H1 (cell line): ENCODE data around the gene ABCA5. TPM values are rescaled to one million over a fixed set of nuclear protein-coding genes. Genes with fewer than 3 reads are reported as not detected.
"Not testable (repeated sequence)": the region's sequence is repeated elsewhere in the genome, so short reads cannot be mapped to it uniquely, and the experiment has no call there.

Experiments
- CTCF ChIA-PET: fragments of 300-600 bp; sonication (Branson Sonifier 250); formaldehyde crosslinking; loops from one replicate; lab custom pipeline; 2021; ENCODE audit not compliant: partially characterized antibody; lab: Charles Lee
- POLR2A ChIA-PET: fragments of 300-600 bp; sonication (Branson Sonifier 250); formaldehyde crosslinking; loops from one replicate; lab custom pipeline; 2021; ENCODE audit warnings: inconsistent platforms; ENCODE audit not compliant: partially characterized antibody; lab: Charles Lee
- DNase-seq, 2 experiments: peaks; one replicate each; pipeline versions ENCODE4 v3.0.0 to v3.0.0-alpha.2; 2010 to 2022; ENCODE audit warnings: low spot score in 2 of 2, low read depth in 1 of 2, mixed read lengths in 1 of 2
- FAIRE-seq: peaks from 2 replicates; lab custom pipeline; 2011; peaks lifted over from hg19 to GRCh38; lab: Jason Lieb, UNC
- H2AFZ ChIP-seq: 2 replicates; pipeline ENCODE4 v1.8.1; 2012; ENCODE audit warnings: low read length, inconsistent platforms
- H2AK5ac ChIP-seq: 2 replicates; pipeline ENCODE4 v1.6.1; 2013; ENCODE audit warnings: low read depth, low read length
- H2BK120ac ChIP-seq: replicated peaks from 2 replicates; pipeline ENCODE3; 2013; ENCODE audit warnings: low read depth, low read length, inconsistent platforms
- H2BK12ac ChIP-seq: 2 replicates; pipeline ENCODE4 v1.6.1; 2013; ENCODE audit warnings: low read depth, low read length
- H2BK15ac ChIP-seq: 2 replicates; pipeline ENCODE4 v1.6.1; 2013; ENCODE audit warnings: low read length
- H2BK20ac ChIP-seq: 2 replicates; pipeline ENCODE4 v1.6.1; 2013; ENCODE audit warnings: low read length
- H2BK5ac ChIP-seq: 2 replicates; pipeline ENCODE4 v1.6.1; 2013; ENCODE audit warnings: low read depth, low read length
- H3K14ac ChIP-seq: 2 replicates; pipeline ENCODE4 v1.6.1; 2013; ENCODE audit warnings: inconsistent platforms; ENCODE audit not compliant: insufficient read length
- H3K18ac ChIP-seq: 2 replicates; pipeline ENCODE4 v1.6.1; 2013; ENCODE audit warnings: low read length; ENCODE audit errors: extremely low read depth
- H3K23ac ChIP-seq: 2 replicates; pipeline ENCODE4 v1.6.1; 2013; ENCODE audit warnings: inconsistent platforms; ENCODE audit not compliant: insufficient read length
- H3K23me2 ChIP-seq: 2 replicates; pipeline ENCODE4 v1.6.1; 2013; ENCODE audit warnings: low read depth, low read length
- H3K27ac ChIP-seq: 2 replicates; pipeline ENCODE4 v1.6.1; 2011; ENCODE audit warnings: low read depth, low read length, inconsistent platforms
- H3K27me3 ChIP-seq, 4 experiments: replicated peaks in 1 of 4; 1 replicate in 1 of 4; 2 replicates in 3 of 4; pipeline versions ENCODE4 v1.6.1 to v1.8.1; 2011 to 2013; ENCODE audit warnings: low read length in 3 of 4, mild to moderate bottlenecking in 3 of 4, inconsistent platforms in 2 of 4, mixed read lengths in 2 of 4, moderate library complexity in 1 of 4; ENCODE audit not compliant: control insufficient read depth in 3 of 4, insufficient read depth in 3 of 4; ENCODE audit errors: extremely low read depth in 1 of 4
- H3K36me3 ChIP-seq, 4 experiments: 2 replicates each; pipeline versions ENCODE4 v1.6.1 to v1.8.1; 2011 to 2013; ENCODE audit warnings: mild to moderate bottlenecking in 4 of 4, low read length in 3 of 4, moderate library complexity in 2 of 4, control low read depth in 1 of 4, inconsistent platforms in 1 of 4; ENCODE audit not compliant: insufficient read depth in 4 of 4, control insufficient read depth in 2 of 4
- H3K4ac ChIP-seq: replicated peaks from 2 replicates; pipeline ENCODE3; 2013; ENCODE audit warnings: low read length, low read depth, mixed read lengths, inconsistent platforms; ENCODE audit not compliant: insufficient read length
- H3K4me1 ChIP-seq, 4 experiments: replicated peaks in 1 of 4; 1 replicate in 1 of 4; 2 replicates in 3 of 4; pipeline versions ENCODE4 v1.6.1 to v1.8.1; 2011 to 2013; ENCODE audit warnings: low read length in 3 of 4, inconsistent platforms in 2 of 4, mixed read lengths in 1 of 4; ENCODE audit not compliant: insufficient read depth in 4 of 4, control insufficient read depth in 3 of 4
- H3K4me2 ChIP-seq, 2 experiments: 2 replicates each; pipeline versions ENCODE4 v1.6.1 to v1.8.1; 2011 to 2013; ENCODE audit warnings: low read depth in 2 of 2, low read length in 2 of 2, control low read depth in 1 of 2, inconsistent platforms in 1 of 2, mild to moderate bottlenecking in 1 of 2; ENCODE audit not compliant: insufficient read depth in 1 of 2
- H3K4me3 ChIP-seq, 4 experiments: fragments of 200-600, 300-600 bp in 1 of 4; sonication (generic), shearing (Covaris generic), sonication (Bioruptor Twin) in 1 of 4; 2 replicates each; pipeline versions ENCODE4 v1.5.1 to v1.8.1; 2011 to 2016; ENCODE audit warnings: low read length in 4 of 4, low read depth in 3 of 4, control low read depth in 2 of 4, inconsistent platforms in 2 of 4, mild to moderate bottlenecking in 2 of 4, mixed read lengths in 1 of 4, moderate library complexity in 1 of 4; ENCODE audit not compliant: insufficient read depth in 2 of 4; ENCODE audit errors: extremely low read depth in 1 of 4
- H3K56ac ChIP-seq: replicated peaks from 2 replicates; pipeline ENCODE3; 2013; ENCODE audit warnings: low read depth, mild to moderate bottlenecking, mixed read lengths, low read length, inconsistent platforms; ENCODE audit not compliant: insufficient read length
- H3K79me1 ChIP-seq: 2 replicates; pipeline ENCODE4 v1.6.1; 2013; ENCODE audit warnings: low read depth, low read length, control low read depth
- H3K79me2 ChIP-seq, 2 experiments: 2 replicates each; pipeline versions ENCODE4 v1.6.1 to v1.8.1; 2012 to 2013; ENCODE audit warnings: low read length in 2 of 2, mild to moderate bottlenecking in 2 of 2, inconsistent platforms in 1 of 2; ENCODE audit not compliant: insufficient read depth in 2 of 2, control insufficient read depth in 1 of 2
- H3K9ac ChIP-seq, 4 experiments: replicated peaks in 1 of 4; 1 replicate in 1 of 4; 2 replicates in 3 of 4; pipeline versions ENCODE4 v1.6.1 to v1.8.1; 2011 to 2013; ENCODE audit warnings: low read depth in 3 of 4, low read length in 3 of 4, control low read depth in 2 of 4, mild to moderate bottlenecking in 2 of 4, moderate library complexity in 2 of 4, inconsistent platforms in 1 of 4; ENCODE audit errors: extremely low read depth in 1 of 4
- H3K9me3 ChIP-seq, 2 experiments: 2 replicates each; pipeline versions ENCODE4 v1.6.1 to v1.8.1; 2012 to 2013; ENCODE audit warnings: mild to moderate bottlenecking in 2 of 2, moderate library complexity in 2 of 2, control low read depth in 1 of 2, inconsistent platforms in 1 of 2, low read depth in 1 of 2, low read length in 1 of 2, mixed read lengths in 1 of 2; ENCODE audit not compliant: insufficient read depth in 2 of 2
- H4K20me1 ChIP-seq, 2 experiments: replicated peaks in 1 of 2; 2 replicates each; pipeline versions ENCODE3 to v1.8.1; 2011 to 2013; ENCODE audit warnings: inconsistent platforms in 2 of 2, low read length in 2 of 2, mild to moderate bottlenecking in 1 of 2; ENCODE audit not compliant: insufficient read depth in 2 of 2, control insufficient read depth in 1 of 2
- H4K5ac ChIP-seq: 2 replicates; pipeline ENCODE4 v1.6.1; 2013; ENCODE audit warnings: low read length, low read depth, mixed read lengths, inconsistent platforms; ENCODE audit not compliant: insufficient read length
- H4K8ac ChIP-seq: 2 replicates; pipeline ENCODE4 v1.8.0; 2013; ENCODE audit warnings: mild to moderate bottlenecking, moderate library complexity, low read length, inconsistent platforms; ENCODE audit not compliant: insufficient read depth; ENCODE audit errors: extremely low read depth
- H4K91ac ChIP-seq: replicated peaks from 2 replicates; pipeline ENCODE3; 2013; ENCODE audit warnings: low read length, mixed read lengths, inconsistent platforms; ENCODE audit not compliant: insufficient read length
- WGBS, 2 experiments: shearing (Covaris generic) in 1 of 2; methylation state at CpG; one replicate each; pipeline versions ENCODE4 v1.1.6 to v1.1.7; 2013 to 2015; ENCODE audit warnings: low lambda C conversion rate in 2 of 2, mixed read lengths in 2 of 2, inconsistent platforms in 1 of 2, low coverage in 1 of 2, missing lambda C conversion rate in 1 of 2; ENCODE audit not compliant: insufficient replicate concordance in 2 of 2, insufficient coverage in 1 of 2, insufficient read length in 1 of 2; ENCODE audit errors: extremely low coverage in 1 of 2, missing lambda C conversion rate in 1 of 2; 5-methylcytosine and 5-hydroxymethylcytosine counted together
- polyA plus RNA-seq, 7 experiments: library from polyadenylated mRNA; depleted of rRNA in 3 of 7; stranded (reverse) in 5 of 7; unstranded in 2 of 7; fragments of >200 nt in 5 of 7; fragments of 200-250 nt in 2 of 7; gene quantifications; 1 replicate in 5 of 7; 2 replicates in 1 of 7; 4 replicates in 1 of 7; pipeline versions ENCODE4 v1.2.1 to v1.2.3, GENCODE V29; 2011 to 2013; ENCODE audit warnings: missing spikeins in 2 of 7, mixed read lengths in 2 of 7
- small RNA-seq: library from polyadenylated mRNA; stranded (forward); fragments of <200 nt; extraction: miRNeasy Mini kit (QIAGEN cat#:217004); gene quantifications from one replicate; pipeline ENCODE3, GENCODE V24; 2013; ENCODE audit not compliant: insufficient read depth
- total RNA-seq: library from RNA; stranded (reverse); fragmentation: NEBNext Ultra II Directional; extraction: Animal tissue kit (Norgen Biotek cat#: 25700); gene quantifications from 2 replicates; pipeline ENCODE4 v1.2.1, GENCODE V29; 2021

Gene ABCA5
- total and polyA plus RNA-seq, 2 of the 8 experiments (the other 6 are each of a cell fraction or from before 2014, with no cell fraction given) = 1.3 to 4.1 TPM

- not testable (repeated sequence) for H4K20me1 ChIP-seq
Measured at GRCh38 chr17:69196105-69196653, 130.8 kb downstream of the ABCA5 start.

More at GRCh38 chr17:69196105-69196653, 130.8 kb downstream of the ABCA5 start:
- H3K4me1 ChIP-seq, H3K4me2 ChIP-seq, H3K79me2 ChIP-seq, H3K9ac ChIP-seq, H2BK20ac ChIP-seq, H3K23ac ChIP-seq, H3K79me1 ChIP-seq, DNase-seq, H3K36me3 ChIP-seq, H3K14ac ChIP-seq, H4K5ac ChIP-seq, FAIRE-seq, H2BK120ac ChIP-seq, H3K23me2 ChIP-seq, H2AFZ ChIP-seq, H4K8ac ChIP-seq, H3K27ac ChIP-seq, H2AK5ac ChIP-seq, H4K91ac ChIP-seq, H3K56ac ChIP-seq, H3K4ac ChIP-seq, H3K18ac ChIP-seq, POLR2A ChIA-PET, H2BK12ac ChIP-seq, CTCF ChIA-PET, H2BK15ac ChIP-seq, H3K4me3 ChIP-seq, H3K27me3 ChIP-seq, H2BK5ac ChIP-seq: not testable (repeated sequence)
- 98% methylated on average over 8 of the region's 40 CpGs; no CpG with 5 or more reads in 1 of the 2 experiments for WGBS, 2 experiments
- H3K9me3 ChIP-seq = peaks cover 0 to 10% of the 10 kb centered on the region in 2 experiments; a peak in 1 of 4 replicates

Small RNA genes within 50 kb of the gene (small RNA-seq; reads per million reads assigned to genes)
- gene RF00561 (not detected), gene SNRPGP4 (not detected)

Other genes starting within 250 kb of the ABCA5 start
- gene ABCA6, start 185.2 kb downstream of the ABCA5 start, total RNA-seq = not detected in 2 replicates
- not detected in 2 replicates for gene ABCA6, start 185.2 kb downstream of the ABCA5 start, polyA plus RNA-seq (2011; rRNA removed)
- gene ABCA10, start 98.3 kb downstream of the ABCA5 start, total RNA-seq = not detected in 2 replicates
- not detected in 2 replicates for gene ABCA10, start 98.3 kb downstream of the ABCA5 start, polyA plus RNA-seq (2011; rRNA removed)
- gene MAP2K6, start 87.6 kb upstream of the ABCA5 start, total RNA-seq = 42.2 and 44.1 TPM in 2 replicates
- gene MAP2K6, start 87.6 kb upstream of the ABCA5 start, polyA plus RNA-seq (2011; rRNA removed) = 6.7 and 11.0 TPM in 2 replicates